GM19351 (cell line): ENCODE measurements around the gene FASN.
A peak's percentile ranks its signal among the peaks of the same experiment; 100 is the strongest.

ENCODE experiments used
- ATAC-seq: cut with Tn5 transposase; IDR thresholded peaks from one replicate; pipeline ENCODE4 v1.9.1; 2021; ENCODE audit warnings: mild to moderate bottlenecking, moderate library complexity; ENCODE audit not compliant: unreplicated experiment

FASN gene

GRCh38 chr17:82103553-82104451 is 5.8 kb upstream of the FASN start:
- no peak for ATAC-seq

GRCh38 chr17:82101767-82102679 is 4.0 kb upstream of the FASN start:
- no peak for ATAC-seq

- ATAC-seq: no peak
Measured at GRCh38 chr17:82101301-82101715, 3.3 kb upstream of the FASN start.

GRCh38 chr17:82100502-82101298 is 2.7 kb upstream of the FASN start:
- no peak for ATAC-seq

- peak; percentile 6 for ATAC-seq
Measured at GRCh38 chr17:82098939-82099763, 1.1 kb upstream of the FASN start.

- peak; percentile 4 for ATAC-seq
Measured at GRCh38 chr17:82097919-82098168, 192 bp downstream of the FASN start.

GRCh38 chr17:82097184-82097918 is 685 bp downstream of the FASN start:
- no peak for ATAC-seq

- ATAC-seq: no peak
Measured at GRCh38 chr17:82096709-82097183, 1.3 kb downstream of the FASN start.

- ATAC-seq: no peak
Measured at GRCh38 chr17:82095777-82096708, 2.0 kb downstream of the FASN start.

- ATAC-seq: no peak
Measured at GRCh38 chr17:82094931-82095776, 2.9 kb downstream of the FASN start.

GRCh38 chr17:82092995-82093751 is 4.9 kb downstream of the FASN start:
- ATAC-seq: no peak

GRCh38 chr17:82092628-82092994 is 5.4 kb downstream of the FASN start:
- ATAC-seq: no peak

- no peak for ATAC-seq
Measured at GRCh38 chr17:82092094-82092586, 5.9 kb downstream of the FASN start.

GRCh38 chr17:82091264-82092066 is 6.6 kb downstream of the FASN start:
- no peak for ATAC-seq

GRCh38 chr17:82090549-82091263 is 7.3 kb downstream of the FASN start:
- ATAC-seq: no peak
